PC-9 (cell line): ENCODE data around the gene PRKRA. TPM values are rescaled to one million over a fixed set of nuclear protein-coding genes. Genes with fewer than 3 reads are reported as not detected.
"Not testable (repeated sequence)": the region's sequence is repeated elsewhere in the genome, so short reads cannot be mapped to it uniquely, and the experiment has no call there.

Experiments
- BruUV-seq: library from RNA; stranded (reverse); fragments of 400-500 nt; replicated peaks from 2 replicates; lab custom pipeline; 2021; lab: Mats Ljungman, UMichigan
- CTCF ChIA-PET: fragments of 300-600 bp; sonication (Branson Sonifier 250); formaldehyde crosslinking; loops from one replicate; lab custom pipeline; 2022; ENCODE audit warnings: antibody characterized with exemption; lab: Charles Lee
- POLR2A ChIA-PET: fragments of 300-600 bp; sonication (Branson Sonifier 250); formaldehyde crosslinking; loops from one replicate; lab custom pipeline; 2022; ENCODE audit warnings: antibody characterized with exemption; ENCODE audit not compliant: unreplicated experiment; lab: Charles Lee
- DNase-seq, 2 experiments: peaks; one replicate each; pipeline versions ENCODE4 v3.0.0 to v3.0.0-alpha.2; 2015 to 2022; ENCODE audit warnings: mixed read lengths in 1 of 2
- H2AFZ ChIP-seq: fragments of 200-600 bp; sonication (generic); 2 replicates; pipeline ENCODE4 v1.8.1; 2017; ENCODE audit warnings: antibody characterized with exemption
- H3F3A ChIP-seq: fragments of 200-600 bp; sonication (generic); 2 replicates; pipeline ENCODE4 v1.8.1; 2017; ENCODE audit warnings: antibody characterized with exemption, mild to moderate bottlenecking, low read depth; ENCODE audit not compliant: insufficient read depth
- H3K27ac ChIP-seq: fragments of 200-600 bp; sonication (generic); 2 replicates; pipeline ENCODE4 v1.6.1; 2016; ENCODE audit warnings: mixed run types
- H3K27me3 ChIP-seq: fragments of 200-600 bp; sonication (generic); 2 replicates; pipeline ENCODE4 v1.6.1; 2016; ENCODE audit warnings: low read depth, mixed run types; ENCODE audit not compliant: insufficient read depth
- H3K36me3 ChIP-seq: fragments of 200-600 bp; sonication (generic); 2 replicates; pipeline ENCODE4 v1.6.1; 2016; ENCODE audit warnings: low read depth, mixed run types
- H3K4me1 ChIP-seq: fragments of 200-600 bp; sonication (generic); replicated peaks from 2 replicates; pipeline ENCODE4 v1.6.1; 2016; ENCODE audit warnings: mixed run types; ENCODE audit not compliant: insufficient read depth
- H3K4me2 ChIP-seq: fragments of 200-600 bp; sonication (generic); 2 replicates; pipeline ENCODE4 v1.6.1; 2017; ENCODE audit warnings: mixed run types
- H3K4me3 ChIP-seq: fragments of 200-600 bp; sonication (generic); 2 replicates; pipeline ENCODE4 v1.6.1; 2016; ENCODE audit warnings: mixed run types
- H3K79me2 ChIP-seq: fragments of 200-600 bp; sonication (generic); 2 replicates; pipeline ENCODE4 v1.6.1; 2017; ENCODE audit warnings: low read depth, mixed run types
- H3K9me2 ChIP-seq: fragments of 200-600 bp; sonication (generic); 2 replicates; pipeline ENCODE4 v1.8.1; 2017; ENCODE audit warnings: mild to moderate bottlenecking; ENCODE audit not compliant: insufficient read depth
- H3K9me3 ChIP-seq: fragments of 200-600 bp; sonication (generic); 2 replicates; pipeline ENCODE4 v1.8.1; 2016; ENCODE audit warnings: low read depth; ENCODE audit not compliant: insufficient read depth
- H4K20me1 ChIP-seq: fragments of 200-600 bp; sonication (generic); 2 replicates; pipeline ENCODE4 v1.8.1; 2017; ENCODE audit not compliant: insufficient read depth
- EZH2 ChIP-seq: fragments of 200-600 bp; sonication (generic); IDR thresholded peaks from 2 replicates; pipeline ENCODE4 v1.8.0; 2017; ENCODE audit warnings: antibody characterized with exemption, low read depth
- intact Hi-C: fragments of 100-400 bp; cut with micrococcal nuclease; formaldehyde crosslinking; loops from one replicate; pipeline ENCODE4 v1.10.0; 2022; ENCODE audit not compliant: unreplicated experiment
- total RNA-seq: library from RNA; stranded (reverse); gene quantifications from 2 replicates; pipeline ENCODE4 v1.2.3, GENCODE V29; 2021
- TF ChIP-seq, protein P1 (sequence below): fragments of 200-600 bp; sonication (generic); conservative IDR thresholded peaks from 2 replicates; pipeline ENCODE4 v1.6.1; 2017; ENCODE audit warnings: mixed run types, antibody characterized with exemption, mild to moderate bottlenecking, moderate library complexity

Gene PRKRA
- total RNA-seq, 1 experiment from 2014 or later: 93.3 TPM

- H3F3A ChIP-seq: peaks cover 9% of the 10 kb centered on the region; the same call in 1 of the 2 replicates
- intact Hi-C loops: no loop called here
- H4K20me1 ChIP-seq: no peaks in the 10 kb centered on the region
- H3K4me1 ChIP-seq: no peaks in the 10 kb centered on the region
- peaks cover 14% of the 10 kb centered on the region for H3K36me3 ChIP-seq
- ChIA-PET CTCF (interaction anchor here (0.7 kb wide), 1 partner anchor 315 kb away, joined by 3 read pairs; no protein-coding TSS in a partner anchor), POLR2A (interaction anchor here (0.6 kb wide), 1 partner anchor 23 kb away, joined by 6 read pairs; the partner anchor contains the start of gene PRKRA)
- H3K27me3 ChIP-seq: no peaks in the 10 kb centered on the region
- H3K79me2 ChIP-seq: no peaks in the 10 kb centered on the region
- no peak overlapping the region for H3K4me2 ChIP-seq
- BruUV-seq: no TSS peak
- TF ChIP-seq, protein P1, sequence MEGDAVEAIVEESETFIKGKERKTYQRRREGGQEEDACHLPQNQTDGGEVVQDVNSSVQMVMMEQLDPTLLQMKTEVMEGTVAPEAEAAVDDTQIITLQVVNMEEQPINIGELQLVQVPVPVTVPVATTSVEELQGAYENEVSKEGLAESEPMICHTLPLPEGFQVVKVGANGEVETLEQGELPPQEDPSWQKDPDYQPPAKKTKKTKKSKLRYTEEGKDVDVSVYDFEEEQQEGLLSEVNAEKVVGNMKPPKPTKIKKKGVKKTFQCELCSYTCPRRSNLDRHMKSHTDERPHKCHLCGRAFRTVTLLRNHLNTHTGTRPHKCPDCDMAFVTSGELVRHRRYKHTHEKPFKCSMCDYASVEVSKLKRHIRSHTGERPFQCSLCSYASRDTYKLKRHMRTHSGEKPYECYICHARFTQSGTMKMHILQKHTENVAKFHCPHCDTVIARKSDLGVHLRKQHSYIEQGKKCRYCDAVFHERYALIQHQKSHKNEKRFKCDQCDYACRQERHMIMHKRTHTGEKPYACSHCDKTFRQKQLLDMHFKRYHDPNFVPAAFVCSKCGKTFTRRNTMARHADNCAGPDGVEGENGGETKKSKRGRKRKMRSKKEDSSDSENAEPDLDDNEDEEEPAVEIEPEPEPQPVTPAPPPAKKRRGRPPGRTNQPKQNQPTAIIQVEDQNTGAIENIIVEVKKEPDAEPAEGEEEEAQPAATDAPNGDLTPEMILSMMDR: no peak
- no peak for TF ChIP-seq EZH2
- H2AFZ ChIP-seq: no peak overlapping the region
- no peaks in the 10 kb centered on the region for H3K9me2 ChIP-seq
- H3K27ac ChIP-seq: no peak overlapping the region
- H3K4me3 ChIP-seq: no peak overlapping the region
- no peak for DNase-seq
- no peaks in the 10 kb centered on the region for H3K9me3 ChIP-seq
Measured at GRCh38 chr2:178427458-178427857, 23.5 kb downstream of the PRKRA start.

DNA sequence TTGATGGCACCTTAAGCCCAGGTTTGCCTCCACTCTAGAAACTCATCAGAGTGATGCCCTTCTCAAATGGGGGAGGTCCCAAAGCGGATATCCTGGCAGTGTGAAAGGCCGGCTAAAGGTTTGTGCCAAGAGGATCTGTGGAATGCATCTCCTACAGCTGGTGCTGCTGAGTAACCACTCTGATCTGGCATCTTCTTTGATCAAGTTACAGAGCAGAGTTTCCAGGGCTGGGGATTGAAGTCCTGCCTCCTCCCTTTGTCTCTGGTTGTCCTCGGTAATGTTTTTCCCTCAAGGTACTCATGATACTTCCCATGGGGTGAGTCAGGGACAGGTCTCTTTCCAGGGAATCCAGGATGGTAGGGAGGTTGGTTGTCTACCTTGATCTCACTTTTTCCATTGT, 24.6 kb downstream of the PRKRA start:
- Histone ChIP-seq H3K4me3 (no peak overlapping the region), H3K9me3 (no peaks in the 10 kb centered on the region), H3K36me3 (peaks cover 4% of the 10 kb centered on the region), H3K27ac (no peak overlapping the region), H3K4me1 (no peaks in the 10 kb centered on the region), H3K79me2 (no peaks in the 10 kb centered on the region), H3K4me2 (no peak overlapping the region), H2AFZ (no peak overlapping the region), H3K27me3 (no peaks in the 10 kb centered on the region), H4K20me1 (no peaks in the 10 kb centered on the region), H3K9me2 (no peaks in the 10 kb centered on the region), H3F3A (no peaks in the 10 kb centered on the region)
- POLR2A ChIA-PET: no interaction called here
- intact Hi-C loops: no loop called here
- no peak for DNase-seq
- no peak for TF ChIP-seq EZH2
- TF ChIP-seq, protein P1: no peak
- CTCF ChIA-PET: no interaction called here
- no TSS peak for BruUV-seq

DNA sequence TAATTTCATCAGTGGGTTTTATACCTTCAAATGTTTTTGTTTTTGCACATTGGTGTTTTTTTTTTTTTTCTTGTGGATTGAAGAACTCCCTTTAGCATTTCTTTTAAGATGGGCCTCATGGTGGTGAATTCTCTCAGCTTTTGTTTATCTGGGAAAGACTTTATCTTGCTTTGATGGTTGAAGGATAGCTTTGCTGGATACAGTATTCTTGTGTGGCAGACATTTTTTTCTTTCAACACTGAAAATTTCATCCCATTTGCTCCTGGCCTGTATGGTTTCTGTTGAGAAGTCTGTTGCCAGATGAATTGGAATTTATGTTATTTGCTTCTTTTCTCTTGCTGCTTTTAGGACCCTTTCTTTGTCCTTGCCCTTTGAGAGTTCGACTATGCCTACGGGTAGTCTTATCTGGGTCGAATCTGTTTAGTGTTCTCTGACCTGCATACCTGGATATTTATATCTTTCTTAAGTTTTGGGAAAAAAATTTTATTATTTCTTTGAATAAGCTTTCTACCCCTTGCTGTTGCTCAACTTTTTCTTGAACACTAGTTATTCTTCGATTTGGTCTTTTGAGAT, 25.6 kb downstream of the PRKRA start:
- no peak for TF ChIP-seq EZH2
- TF ChIP-seq, protein P1: no peak

GRCh38 chr2:178423746-178424145, 27.2 kb downstream of the PRKRA start:
- CTCF ChIA-PET, H3K9me2 ChIP-seq, BruUV-seq, H3K27ac ChIP-seq, DNase-seq, H3K4me3 ChIP-seq, H3K4me2 ChIP-seq, H2AFZ ChIP-seq, H3K79me2 ChIP-seq, H3K9me3 ChIP-seq, H4K20me1 ChIP-seq, H3K4me1 ChIP-seq, H3F3A ChIP-seq, H3K27me3 ChIP-seq, POLR2A ChIA-PET, H3K36me3 ChIP-seq, intact Hi-C loops: not testable (repeated sequence)

More for the DNA sequence above, 25.6 kb downstream of the PRKRA start:
- no peaks in the 10 kb centered on the region for H3K36me3 ChIP-seq
- no peaks in the 10 kb centered on the region for H3K4me1 ChIP-seq
- intact Hi-C loops: no loop called here
- H4K20me1 ChIP-seq: no peaks in the 10 kb centered on the region
- H3F3A ChIP-seq: no peaks in the 10 kb centered on the region
- ChIA-PET POLR2A (interaction anchor here (0.6 kb wide), 1 partner anchor 335 kb away, joined by 4 read pairs; no protein-coding TSS in a partner anchor), CTCF (interaction anchor here (0.7 kb wide), 1 partner anchor 110 kb away, joined by 6 read pairs; no protein-coding TSS in a partner anchor)
- H3K27me3 ChIP-seq: no peaks in the 10 kb centered on the region
- no peak overlapping the region for H3K4me3 ChIP-seq
- no peaks in the 10 kb centered on the region for H3K79me2 ChIP-seq
- H3K9me2 ChIP-seq: no peaks in the 10 kb centered on the region
- no peak overlapping the region for H3K4me2 ChIP-seq
- H2AFZ ChIP-seq: no peak overlapping the region
- no peaks in the 10 kb centered on the region for H3K9me3 ChIP-seq
- no peak for DNase-seq
- BruUV-seq: no TSS peak
- no peak overlapping the region for H3K27ac ChIP-seq
